Pons (tissue), 1 donor: Measurements from ENCODE around the gene PRICKLE4.

Experiments
- DNase-seq: peaks from one replicate; pipeline ENCODE4 v3.0.0-alpha.2; 2016; ENCODE audit warnings: low spot score

The PRICKLE4 gene, protein sequence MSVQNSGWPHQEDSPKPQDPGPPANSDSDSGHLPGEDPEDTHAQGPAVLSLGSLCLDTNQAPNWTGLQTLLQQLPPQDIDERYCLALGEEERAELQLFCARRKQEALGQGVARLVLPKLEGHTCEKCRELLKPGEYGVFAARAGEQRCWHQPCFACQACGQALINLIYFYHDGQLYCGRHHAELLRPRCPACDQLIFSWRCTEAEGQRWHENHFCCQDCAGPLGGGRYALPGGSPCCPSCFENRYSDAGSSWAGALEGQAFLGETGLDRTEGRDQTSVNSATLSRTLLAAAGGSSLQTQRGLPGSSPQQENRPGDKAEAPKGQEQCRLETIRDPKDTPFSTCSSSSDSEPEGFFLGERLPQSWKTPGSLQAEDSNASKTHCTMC

DNA sequence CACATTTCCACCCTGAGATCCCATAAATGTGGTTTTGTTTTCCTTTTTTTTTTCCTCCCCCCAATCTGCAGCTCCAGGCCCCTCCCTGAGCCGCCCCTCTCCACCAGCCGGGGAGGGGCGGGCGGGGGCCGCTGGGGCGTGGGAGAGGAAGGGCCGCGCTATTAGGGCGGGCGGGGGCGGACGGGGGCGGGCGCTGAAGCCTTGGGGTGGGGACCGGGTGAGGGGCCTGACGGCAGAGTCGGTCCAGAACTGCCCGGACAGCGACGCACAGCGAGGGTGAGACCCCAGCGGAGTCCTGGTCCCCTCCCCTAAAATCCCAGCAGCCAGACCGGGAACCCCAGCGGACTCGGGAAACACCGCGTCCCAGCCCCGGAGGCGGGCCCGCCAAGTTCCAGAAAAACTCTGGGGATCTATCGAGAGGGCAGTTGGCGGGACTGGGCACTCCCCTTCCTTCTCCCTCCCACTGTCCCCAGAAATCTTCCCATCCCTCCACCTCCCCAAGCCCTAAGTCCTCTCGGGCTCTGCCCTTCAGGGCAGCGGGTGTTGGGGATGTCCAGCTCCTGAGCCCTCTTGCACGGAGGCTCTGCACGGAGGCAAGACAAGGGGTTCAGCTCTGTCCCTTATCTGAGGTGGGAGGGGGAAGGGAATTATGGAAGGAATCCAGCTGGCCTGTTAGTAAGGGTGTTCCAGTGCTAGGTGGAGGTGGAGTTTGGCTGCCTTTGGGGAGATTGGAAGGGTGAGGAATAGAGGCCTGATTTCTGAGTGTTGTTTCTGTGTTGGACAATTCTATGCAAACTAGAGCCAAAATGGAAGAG, at the start of gene PRICKLE4:
PRICKLE4 (plus strand) TSS at position 232 of the 815 bp plus-strand sequence. CDS start 2,692 bp downstream, outside the sequence.
- DNase-seq: peak; percentile 18

DNA sequence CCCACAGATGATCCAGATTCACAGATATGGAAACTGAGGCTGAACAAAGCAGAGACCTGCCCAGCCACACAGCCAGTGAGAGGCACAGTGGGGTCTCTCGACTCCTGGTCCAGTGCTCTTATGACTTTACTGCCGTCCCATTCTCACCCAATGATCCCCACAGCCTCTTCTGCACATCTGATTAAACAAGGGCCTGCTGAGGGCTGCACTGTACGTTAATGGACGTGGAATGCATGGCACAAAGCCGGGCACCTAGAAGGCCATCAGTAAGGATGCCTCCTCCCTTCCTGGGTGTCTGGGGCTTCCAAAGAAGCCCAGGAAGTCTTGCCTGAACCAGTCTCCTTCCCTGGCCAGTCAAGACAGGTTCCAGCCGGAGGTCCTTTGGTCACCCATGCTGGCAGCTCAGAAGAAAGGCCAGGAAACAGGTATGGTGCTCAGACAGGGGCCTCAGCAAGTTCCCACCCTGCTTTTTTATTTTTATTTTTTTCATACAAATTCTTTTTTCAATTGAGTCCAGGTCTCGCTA, 49.0 kb upstream of the PRICKLE4 start:
- DNase-seq: peak; percentile 25

DNA sequence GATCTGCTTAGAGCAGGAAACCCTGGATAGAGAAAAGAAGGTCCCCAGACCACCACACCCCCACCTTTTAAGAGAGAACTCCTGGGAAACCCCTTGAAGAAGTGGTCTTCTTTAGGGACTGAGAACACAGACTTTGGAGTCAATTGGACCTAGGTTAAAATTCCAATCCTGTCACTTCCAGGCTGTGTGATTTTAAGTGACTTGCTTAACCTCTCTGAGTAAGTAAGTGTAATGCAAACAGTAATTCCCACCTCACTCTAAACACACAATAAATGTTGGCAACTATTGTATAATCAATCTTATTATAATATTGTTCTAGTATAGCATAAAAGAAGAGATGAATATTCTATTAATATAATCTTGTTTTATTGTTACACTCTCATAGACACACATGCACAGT, 48.4 kb upstream of the PRICKLE4 start:
- DNase-seq: no peak

DNA sequence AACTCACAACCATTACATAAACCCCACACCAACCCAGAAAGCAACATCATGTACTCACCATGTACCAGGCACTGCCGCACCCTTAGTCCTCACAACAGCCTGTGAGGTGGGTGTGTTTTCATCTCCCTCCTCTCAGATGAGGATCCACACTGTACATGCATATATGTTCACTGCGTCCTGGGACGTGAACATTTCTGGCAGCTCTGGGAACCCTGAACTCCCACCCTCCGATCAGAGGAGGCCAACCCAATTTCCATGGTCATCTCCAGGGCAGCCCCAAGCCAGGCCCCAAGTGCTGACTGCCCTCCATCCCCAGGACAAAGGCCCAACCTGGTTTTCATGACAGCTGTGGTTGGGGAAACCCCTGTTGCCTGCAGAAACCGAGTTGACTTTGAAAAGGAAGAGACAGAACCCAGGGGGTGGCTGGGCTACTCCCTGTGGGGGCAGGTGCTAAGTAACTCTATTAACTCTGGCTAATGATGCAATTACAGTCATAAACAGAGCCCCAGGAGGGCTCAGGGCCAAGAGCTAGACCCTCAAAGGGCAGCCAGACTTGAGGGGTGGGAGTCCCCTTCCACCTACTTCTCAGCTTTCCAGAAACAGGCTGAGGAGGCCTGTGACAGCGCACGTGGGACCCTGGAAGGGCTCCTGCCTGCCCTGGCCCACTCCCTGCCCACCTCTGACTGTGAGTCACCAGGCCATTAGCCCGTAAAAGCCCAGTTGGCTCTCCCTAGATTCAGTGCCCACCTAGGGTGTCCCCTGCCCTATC, 47.8 kb upstream of the PRICKLE4 start:
- DNase-seq: peak; percentile 70

DNA sequence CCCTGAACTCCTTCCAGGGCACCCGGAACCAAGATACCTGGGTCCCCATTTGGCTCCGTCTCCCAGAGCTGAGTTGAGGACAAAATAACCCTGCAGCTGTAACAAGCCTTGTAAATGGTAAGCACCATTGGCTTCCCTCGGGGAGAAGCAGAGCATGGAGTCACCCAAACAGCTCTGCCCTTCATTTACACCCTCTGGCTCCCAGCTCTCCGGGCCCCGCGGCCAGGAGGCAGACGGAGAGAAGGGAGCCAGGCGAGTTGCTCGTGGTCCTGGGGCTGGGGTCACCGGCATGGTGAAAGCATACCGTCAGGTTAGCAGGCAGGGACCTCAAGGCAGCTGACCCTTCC, 47.2 kb upstream of the PRICKLE4 start:
- DNase-seq: peak; percentile 54

DNA sequence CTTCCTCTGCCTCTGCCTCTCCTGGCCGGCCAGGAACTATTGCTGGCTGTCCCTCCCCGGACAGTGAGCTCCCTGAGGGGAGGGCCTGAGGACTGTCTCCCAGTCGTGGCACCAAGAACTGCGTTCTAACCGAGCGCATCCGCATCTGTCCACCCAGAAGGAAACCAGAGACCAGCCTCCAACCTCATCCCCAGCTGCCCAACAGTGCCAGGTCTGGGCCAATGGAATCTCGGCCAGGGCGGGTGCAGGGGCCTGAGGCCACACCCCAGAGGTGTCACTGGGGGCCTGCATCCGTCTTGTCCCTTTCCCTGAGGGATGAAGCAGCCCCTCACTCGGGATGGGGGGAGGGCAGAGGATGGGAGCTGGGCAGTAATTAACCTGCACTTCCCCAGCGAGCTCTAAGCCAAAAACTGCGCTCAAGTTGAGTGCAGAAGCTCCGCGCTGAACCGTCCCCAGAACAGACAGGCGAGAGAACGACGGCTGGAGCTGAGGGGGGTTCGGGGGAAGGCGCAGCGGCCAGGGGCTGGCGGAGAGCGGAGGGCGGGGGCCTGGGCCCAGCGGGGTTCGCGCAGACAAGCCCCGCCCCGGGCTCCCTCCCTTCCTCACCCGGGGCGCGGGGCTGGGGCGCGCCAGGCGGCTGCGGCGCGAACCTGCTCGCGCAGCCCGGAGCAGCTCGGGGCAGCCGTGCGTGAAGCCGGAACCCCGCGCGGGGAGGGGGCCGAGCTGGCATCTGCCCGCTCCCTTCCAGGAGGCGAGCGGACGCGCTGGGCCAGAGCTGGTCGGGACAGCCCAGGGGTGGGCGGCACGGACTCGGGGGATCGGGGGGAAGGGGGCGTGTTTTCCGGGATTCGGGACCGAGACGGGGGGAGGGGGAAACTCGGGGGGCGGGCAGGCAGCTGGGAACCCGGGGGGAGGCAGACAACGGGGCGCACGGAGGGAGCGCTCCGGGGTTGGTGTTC, 46.6 kb upstream of the PRICKLE4 start:
- DNase-seq: peak; percentile 86

DNA sequence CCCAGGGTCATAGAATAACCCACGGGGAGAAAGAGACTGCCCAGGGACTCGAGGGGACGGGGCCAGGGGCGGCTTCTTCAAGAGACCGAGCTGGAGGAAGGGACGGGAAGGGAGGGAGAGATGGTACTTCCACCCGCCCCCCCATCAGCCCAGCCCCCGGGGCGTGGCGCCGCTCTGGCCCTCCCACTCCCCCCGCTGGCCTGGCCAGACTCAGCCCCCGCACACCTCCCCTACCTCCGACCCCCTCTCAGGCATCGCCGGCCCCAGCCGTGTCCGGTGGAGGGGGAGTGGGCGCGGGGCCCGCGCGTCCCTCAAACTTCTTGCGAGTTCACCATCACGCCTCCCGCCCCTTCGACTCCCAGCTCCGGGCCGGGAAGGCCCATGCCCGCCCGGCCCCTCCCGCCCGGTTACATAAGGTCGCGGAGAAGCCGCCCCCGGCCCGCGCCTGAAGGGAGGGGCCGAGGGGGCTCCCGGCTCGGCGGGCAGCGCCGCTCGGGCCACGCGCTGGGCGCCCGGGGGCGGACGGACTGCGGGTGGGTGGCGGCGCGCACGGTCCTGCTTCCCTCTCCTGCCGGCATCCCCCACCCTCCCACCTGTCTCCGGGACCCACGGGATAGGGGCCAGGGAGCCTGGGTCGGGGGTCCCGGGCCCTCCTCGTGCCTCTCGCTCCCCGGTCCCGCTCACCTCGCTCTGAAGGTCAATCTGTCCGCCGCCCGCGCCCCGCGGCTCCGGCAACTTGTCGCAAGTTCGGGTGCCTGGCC, 45.7 kb upstream of the PRICKLE4 start:
- DNase-seq: peak; percentile 90

DNA sequence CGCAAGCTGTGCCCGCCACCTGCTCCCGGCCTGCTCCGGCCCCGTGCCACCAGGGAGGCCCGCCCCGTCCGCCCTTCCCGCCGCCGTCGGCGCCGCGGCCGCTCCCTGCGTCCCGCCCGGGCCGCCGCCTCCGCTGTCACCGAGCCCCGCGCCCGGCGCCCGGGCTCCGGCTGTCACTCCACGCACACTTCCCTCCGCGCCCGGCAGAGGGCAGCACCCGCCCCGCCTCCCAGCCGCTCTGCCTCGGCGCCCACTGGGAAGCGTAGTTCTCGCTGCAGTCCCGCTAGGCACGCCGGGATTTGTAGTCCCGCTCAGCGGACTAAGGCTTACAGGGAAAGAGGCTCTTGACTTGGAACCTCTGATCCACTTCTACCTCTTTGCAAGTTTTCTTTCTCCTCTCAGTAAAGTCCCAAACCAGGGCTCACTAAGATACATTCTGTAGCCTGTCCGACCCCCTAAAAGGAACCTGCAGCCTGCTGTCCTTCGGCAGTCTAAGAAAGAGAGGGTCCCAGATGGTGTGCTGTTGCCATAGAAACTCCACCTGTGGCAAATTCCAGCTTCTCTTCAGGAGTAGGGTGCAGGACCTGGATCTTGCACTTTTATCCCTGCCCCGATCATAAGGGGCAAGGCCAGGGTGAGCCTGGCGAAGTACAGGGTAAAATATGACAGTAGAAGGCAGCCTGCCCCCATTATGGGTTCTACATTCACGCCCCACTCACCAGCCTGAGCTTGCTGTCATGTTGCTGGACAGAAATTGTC, 45.0 kb upstream of the PRICKLE4 start, which contains the start of gene TFEB:
TFEB (minus strand) TSS at position 182 of the 759 bp plus-strand sequence. CDS start 44,395 bp downstream, outside the sequence.
- DNase-seq: peak; percentile 95

DNA sequence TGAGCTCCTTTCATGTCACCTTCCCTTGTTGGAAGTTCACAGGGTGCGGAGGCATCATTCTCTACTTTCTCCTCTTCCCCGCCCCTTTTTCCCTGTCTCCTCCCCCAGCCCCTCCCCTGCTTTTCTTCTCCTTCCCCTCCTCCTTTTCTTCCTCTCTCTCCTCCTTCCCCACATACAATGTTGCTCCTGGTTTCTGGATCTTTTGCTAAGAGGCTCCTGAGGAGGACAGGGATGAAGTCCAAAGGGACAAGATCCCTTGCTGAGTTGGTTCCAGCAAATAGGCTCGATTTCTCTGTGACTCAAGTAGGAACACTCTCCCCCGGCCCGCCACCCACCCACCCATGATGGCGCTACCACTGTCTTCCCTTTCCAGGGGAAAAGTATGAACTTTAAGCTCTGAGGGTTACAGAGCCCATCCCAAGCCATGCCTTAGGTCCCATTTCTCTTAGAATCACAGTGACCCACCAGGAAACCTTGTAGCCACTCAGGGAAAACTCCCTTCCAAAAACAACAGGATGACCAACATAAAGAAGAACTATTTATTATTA, 44.3 kb upstream of the PRICKLE4 start:
- DNase-seq: no peak

DNA sequence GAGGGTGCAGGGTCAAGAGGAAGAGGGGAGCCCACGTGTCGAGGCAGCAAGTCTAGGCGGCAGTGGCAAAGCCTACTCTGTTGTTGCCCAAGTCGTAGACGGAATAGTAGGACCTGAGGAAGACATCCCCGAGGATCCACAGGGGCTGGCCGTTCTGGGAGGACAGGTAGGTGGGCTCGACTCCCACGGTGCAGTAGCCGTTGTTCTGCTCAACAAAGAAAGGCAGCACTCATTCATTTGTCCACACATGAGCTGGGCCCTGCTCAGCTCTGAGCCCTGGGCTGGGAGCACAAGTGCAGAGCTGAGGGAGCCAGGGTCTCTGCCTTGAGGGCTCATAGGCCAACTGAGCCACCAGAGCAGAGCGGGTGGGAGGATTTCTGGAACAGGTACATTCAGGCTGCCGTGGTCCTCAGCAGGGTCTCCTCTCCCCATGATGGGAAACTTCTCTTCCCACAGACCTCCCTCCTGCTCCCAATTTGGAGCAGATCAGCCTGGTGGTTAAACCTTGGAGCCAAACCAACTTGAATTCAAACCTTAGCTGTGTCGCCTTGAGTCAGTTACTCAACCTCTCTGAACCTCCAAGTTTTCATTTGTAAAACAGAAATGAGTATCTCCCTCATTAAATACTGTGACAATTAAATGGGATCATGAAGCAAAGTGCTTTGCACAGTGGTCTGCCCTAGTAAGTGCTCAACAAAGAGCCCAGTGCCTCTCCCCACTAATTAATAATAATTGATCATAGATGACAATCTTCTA, 43.6 kb upstream of the PRICKLE4 start:
- no peak for DNase-seq

DNA sequence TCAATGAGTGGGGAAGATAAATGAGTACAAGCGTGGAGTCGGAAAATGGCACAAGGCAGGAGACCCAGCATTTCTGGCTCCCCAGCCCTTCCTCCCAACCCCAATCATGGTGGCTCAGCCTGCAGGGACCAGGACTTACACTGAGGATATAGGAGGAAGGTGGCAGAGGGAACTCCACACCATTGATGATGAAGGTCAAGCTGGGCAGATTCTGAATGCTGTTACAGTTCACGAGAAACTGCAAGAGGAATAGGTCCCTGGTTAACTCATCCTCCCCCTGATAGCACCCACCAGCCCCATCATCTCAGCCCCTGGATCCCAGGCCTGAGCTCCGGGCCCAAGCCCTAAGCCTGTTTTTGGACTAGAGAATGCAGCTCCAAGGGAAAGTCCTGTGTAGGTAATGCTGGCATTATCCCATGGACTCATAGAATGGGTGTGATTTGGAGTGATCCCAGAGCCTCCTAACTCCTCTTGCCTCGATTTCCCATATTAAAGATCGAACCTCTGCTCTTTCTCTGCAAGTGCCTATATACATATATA, 42.9 kb upstream of the PRICKLE4 start:
- DNase-seq: no peak

DNA sequence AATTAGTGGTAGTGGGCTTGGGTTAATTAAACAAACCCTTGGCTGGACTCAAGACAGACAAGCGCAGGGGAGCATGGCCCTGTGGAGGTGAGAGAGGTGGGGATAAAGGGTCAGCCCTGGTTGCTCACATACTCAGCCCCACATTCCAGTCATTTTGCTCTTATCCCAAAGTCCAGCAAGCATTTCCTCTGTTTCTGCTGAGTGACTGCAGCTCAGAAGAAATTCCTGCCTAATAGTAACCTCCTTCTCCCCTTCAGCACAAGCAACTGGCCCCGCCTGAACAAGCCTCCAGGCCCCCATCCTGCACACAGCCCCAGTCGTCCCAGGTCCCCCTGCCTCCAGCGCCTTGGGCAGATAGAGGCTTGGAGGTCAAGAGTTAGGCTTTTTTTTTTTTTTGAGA, 41.5 kb upstream of the PRICKLE4 start:
- DNase-seq: no peak

DNA sequence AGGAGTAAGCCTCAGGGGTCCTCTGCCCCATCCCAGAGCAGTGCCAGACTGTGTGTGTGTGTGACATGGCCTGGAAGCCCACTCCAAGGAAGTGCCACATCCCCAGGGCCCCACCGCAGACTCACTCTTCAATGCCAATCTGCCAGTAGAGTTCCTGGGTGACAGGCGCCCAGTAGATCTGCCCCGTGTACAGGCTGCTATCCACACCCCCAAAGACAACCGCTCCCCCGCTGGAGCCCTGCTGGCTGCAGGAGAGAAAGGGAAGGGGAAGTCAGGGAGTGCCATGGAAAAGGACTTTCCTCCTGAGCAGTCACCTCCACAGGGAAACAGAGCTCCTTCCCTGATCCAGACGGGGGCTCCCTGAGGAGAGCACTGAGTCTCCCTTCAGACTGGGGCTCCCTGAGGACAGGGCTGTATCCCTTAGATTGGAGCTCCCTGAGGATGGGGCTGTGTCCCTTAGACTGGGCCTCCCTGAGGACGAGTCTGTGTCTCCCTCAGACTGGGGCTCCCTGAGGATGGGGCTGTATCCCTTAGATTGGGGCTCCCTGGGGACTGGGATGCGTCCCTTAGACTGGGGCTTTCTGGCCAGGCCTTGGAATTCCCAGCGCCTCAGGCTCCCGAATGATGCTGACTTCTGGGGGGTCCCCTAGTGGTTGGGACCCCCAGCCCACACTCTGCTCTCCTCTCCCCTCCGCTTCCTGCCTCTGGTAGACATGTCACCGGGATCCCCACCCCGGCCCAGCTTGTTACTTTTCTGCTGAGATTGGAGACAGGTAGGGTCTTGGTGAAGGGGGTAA, 40.0 kb upstream of the PRICKLE4 start:
- no peak for DNase-seq

DNA sequence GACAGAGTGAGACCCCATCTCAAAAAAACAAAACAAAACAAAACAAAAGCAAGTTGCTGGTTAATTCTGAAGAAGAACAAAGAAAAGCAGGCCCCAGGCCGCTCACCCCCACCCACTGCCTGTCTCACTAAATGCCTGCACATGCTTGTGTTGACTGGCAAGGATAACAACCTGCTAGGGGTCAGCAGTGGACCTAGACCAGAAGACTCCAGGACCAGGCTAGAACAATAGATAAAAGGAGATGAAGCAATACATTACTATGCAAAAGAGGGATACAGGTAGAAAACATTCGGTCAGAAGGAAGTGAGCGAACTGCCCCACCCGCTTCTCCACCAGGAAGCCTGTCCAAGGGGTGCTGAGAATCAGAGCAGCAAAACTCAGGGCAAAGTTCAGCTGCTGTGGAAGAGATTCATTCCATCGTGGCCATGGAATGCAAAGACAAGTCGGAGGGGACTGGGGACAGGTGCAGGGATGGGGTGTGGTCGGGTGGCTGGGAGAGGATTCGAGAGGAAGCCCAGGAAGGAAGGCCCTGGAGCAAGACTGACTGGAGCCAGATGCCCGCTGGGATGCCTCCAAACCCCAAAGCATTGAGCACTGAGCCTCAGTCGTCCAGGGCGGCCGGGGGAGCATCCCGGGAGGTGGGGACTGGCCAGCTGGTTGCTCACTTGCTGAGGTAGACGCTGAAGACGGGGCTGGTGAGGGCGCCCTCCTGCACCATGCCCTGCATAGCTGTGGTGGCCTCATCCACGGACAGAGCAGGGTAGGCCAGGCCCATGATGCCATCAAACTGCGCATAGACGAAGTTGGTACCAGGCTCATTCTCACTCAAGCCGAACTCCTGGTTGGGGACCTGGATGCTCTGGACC, 38.7 kb upstream of the PRICKLE4 start:
- DNase-seq: no peak

DNA sequence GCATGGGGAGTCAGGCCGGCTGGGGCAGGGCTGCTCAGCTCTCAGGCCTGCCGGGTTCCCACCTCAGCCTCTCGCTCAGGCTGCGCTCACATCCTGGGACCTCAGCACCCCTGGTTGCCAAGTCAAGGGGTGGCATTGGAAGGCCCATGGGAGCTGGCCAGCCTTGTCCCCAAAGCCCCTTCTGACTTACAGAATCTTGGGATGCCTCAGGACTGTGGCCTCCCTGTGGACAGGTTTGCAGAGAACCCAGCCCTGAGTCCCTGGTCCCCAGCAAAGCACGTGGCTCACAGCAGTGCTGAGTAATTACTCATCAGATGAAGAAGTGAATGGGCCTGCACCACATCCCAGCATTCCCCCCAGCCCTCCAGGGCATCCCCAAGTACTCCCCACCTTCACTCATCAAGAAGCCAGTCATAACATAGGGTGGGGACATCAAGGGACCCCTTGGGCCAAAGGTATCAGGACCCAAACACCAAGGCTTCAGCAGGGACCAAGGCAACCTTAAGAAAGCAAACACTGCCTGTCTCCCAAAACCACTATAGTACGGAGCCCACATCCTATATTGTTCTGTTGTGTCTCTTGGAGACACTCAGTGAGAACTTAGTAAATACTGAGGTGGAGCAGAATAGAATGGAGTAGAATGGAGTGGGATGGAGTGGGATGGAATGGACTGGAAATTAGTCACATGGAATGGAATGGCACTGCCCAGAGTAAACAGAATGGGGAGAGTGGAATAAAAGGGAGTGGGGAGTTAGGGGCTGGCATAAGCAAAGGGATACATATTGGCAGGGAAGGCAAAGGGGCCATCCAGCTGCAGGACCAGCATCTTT, 37.0 kb upstream of the PRICKLE4 start:
- DNase-seq: no peak
